Parathyroid adenoma (tissue), 2 donors: ENCODE data around the gene MYH7B.

Experiments used
- H2AFZ ChIP-seq: fragments of 300-600 bp; sonication (generic); one replicate; pipeline ENCODE4 v1.7.0; 2017; ENCODE audit warnings: antibody characterized with exemption, mild to moderate bottlenecking
- H3K27ac ChIP-seq: fragments of 300-600 bp; sonication (generic); one replicate; pipeline ENCODE4 v1.7.0; 2017
- H3K27me3 ChIP-seq: fragments of 300-600 bp; sonication (generic); one replicate; pipeline ENCODE4 v1.7.0; 2017; ENCODE audit warnings: low read length; ENCODE audit not compliant: control insufficient read depth, insufficient read depth
- H3K36me3 ChIP-seq: fragments of 300-600 bp; sonication (generic); one replicate; pipeline ENCODE4 v1.7.0; 2017; ENCODE audit warnings: low read length; ENCODE audit not compliant: control insufficient read depth, insufficient read depth
- H3K4me1 ChIP-seq: fragments of 300-600 bp; sonication (generic); one replicate; pipeline ENCODE4 v1.7.0; 2017; ENCODE audit warnings: control low read depth
- H3K4me2 ChIP-seq: fragments of 300-600 bp; sonication (generic); one replicate; pipeline ENCODE4 v1.7.0; 2017; ENCODE audit warnings: low read length
- H3K4me3 ChIP-seq: fragments of 300-600 bp; sonication (generic); one replicate; pipeline ENCODE4 v1.7.0; 2017; ENCODE audit warnings: low read depth, low read length
- H3K79me2 ChIP-seq: fragments of 300-600 bp; sonication (generic); one replicate; pipeline ENCODE4 v1.7.0; 2017; ENCODE audit warnings: control low read depth
- H3K9ac ChIP-seq: fragments of 300-600 bp; sonication (generic); one replicate; pipeline ENCODE4 v1.7.0; 2017; ENCODE audit warnings: mild to moderate bottlenecking
- H3K9me3 ChIP-seq: fragments of 300-600 bp; sonication (generic); one replicate; pipeline ENCODE4 v1.7.0; 2017; ENCODE audit warnings: low read length; ENCODE audit not compliant: control insufficient read depth
- TF ChIP-seq, protein P1 (sequence below): fragments of 300-600 bp; sonication (generic); IDR thresholded peaks from one replicate; pipeline ENCODE4 v1.7.0; 2017; ENCODE audit warnings: antibody characterized with exemption, mild to moderate bottlenecking
- donor health status: primary hyperparathyroidism.

MYH7B gene

DNA sequence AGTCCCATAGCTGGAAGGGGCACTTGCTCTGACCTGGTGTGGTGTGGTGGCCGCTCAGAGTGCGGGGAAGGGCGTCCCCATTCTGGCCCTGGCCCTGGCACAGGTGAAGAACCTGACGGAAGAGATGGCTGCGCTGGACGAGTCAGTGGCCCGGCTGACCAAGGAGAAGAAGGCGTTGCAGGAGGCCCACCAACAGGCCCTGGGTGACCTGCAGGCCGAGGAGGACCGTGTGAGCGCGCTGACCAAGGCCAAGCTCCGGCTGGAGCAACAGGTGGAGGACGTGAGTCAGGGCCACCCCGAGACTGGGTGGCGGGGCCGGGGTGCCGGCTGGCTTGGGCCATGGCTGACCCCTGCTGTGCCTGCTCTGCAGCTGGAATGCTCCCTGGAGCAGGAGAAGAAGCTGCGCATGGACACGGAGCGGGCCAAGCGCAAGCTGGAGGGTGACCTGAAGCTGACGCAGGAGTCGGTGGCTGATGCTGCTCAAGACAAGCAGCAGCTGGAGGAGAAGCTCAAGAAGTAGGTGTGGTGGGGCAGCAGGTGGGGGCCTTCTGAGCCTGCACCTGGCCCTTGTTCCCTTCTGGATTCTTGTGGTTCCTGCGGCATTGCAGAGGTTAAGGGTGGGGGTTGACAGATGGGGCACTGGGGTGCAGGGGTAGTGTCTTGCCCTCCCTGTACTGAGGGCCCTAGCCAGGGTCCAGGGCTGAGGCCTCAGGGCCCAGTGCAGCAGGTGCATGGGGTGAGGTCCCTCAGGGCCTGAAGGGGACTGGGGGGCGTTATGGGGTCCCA lies 40.8 kb downstream of the MYH7B start:
- Histone ChIP-seq H3K79me2 (no peaks in the 10 kb centered on the region), H3K4me1 (no peaks in the 10 kb centered on the region), H2AFZ (no peak overlapping the region), H3K9ac (no peak overlapping the region), H3K9me3 (no peaks in the 10 kb centered on the region), H3K36me3 (no peaks in the 10 kb centered on the region), H3K27ac (no peak overlapping the region), H3K4me3 (no peak overlapping the region), H3K4me2 (no peak overlapping the region), H3K27me3 (no peaks in the 10 kb centered on the region)
- TF ChIP-seq, protein P1, sequence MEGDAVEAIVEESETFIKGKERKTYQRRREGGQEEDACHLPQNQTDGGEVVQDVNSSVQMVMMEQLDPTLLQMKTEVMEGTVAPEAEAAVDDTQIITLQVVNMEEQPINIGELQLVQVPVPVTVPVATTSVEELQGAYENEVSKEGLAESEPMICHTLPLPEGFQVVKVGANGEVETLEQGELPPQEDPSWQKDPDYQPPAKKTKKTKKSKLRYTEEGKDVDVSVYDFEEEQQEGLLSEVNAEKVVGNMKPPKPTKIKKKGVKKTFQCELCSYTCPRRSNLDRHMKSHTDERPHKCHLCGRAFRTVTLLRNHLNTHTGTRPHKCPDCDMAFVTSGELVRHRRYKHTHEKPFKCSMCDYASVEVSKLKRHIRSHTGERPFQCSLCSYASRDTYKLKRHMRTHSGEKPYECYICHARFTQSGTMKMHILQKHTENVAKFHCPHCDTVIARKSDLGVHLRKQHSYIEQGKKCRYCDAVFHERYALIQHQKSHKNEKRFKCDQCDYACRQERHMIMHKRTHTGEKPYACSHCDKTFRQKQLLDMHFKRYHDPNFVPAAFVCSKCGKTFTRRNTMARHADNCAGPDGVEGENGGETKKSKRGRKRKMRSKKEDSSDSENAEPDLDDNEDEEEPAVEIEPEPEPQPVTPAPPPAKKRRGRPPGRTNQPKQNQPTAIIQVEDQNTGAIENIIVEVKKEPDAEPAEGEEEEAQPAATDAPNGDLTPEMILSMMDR = no peak

DNA sequence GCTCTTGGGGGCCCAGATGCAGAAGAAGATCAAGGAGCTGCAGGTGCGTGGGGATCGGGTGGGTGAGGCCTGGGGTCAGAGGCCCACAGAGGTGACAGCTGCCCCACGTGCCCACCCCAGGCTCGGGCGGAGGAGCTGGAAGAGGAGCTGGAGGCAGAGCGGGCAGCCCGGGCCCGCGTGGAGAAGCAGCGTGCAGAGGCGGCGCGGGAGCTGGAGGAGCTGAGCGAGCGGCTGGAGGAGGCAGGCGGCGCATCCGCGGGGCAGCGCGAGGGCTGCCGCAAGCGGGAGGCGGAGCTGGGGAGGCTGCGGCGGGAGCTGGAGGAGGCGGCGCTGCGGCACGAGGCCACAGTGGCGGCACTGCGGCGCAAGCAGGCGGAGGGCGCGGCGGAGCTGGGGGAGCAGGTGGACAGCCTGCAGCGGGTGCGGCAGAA lies 41.5 kb downstream of the MYH7B start:
- H3K9ac ChIP-seq = no peak overlapping the region
- no peak overlapping the region for H3K4me3 ChIP-seq
- no peak overlapping the region for H3K27ac ChIP-seq
- no peaks in the 10 kb centered on the region for H3K4me1 ChIP-seq
- H3K79me2 ChIP-seq = no peaks in the 10 kb centered on the region
- H3K4me2 ChIP-seq = no peak overlapping the region
- H3K9me3 ChIP-seq = no peaks in the 10 kb centered on the region
- H3K27me3 ChIP-seq = no peaks in the 10 kb centered on the region
- H3K36me3 ChIP-seq = no peaks in the 10 kb centered on the region
- TF ChIP-seq, protein P1 = no peak
- H2AFZ ChIP-seq = no peak overlapping the region

DNA sequence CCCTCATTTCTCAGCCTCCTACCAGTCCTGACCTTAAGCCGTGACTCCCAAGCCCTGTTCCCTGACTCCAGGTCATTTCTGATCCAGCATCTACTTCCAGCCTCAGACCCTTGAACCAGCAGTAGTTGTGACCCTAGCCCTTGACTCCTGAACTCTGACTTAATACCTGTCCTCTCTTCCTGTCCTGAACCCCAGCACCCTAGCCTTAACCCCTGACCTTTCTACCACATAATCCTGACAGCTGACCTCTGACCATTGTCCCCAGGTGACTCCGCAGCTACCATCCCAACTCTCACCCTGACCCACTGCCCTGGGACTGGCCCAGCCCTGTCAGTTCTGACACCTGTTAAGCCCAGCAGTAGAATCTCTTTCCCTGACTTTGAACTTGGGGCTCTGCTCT lies 42.1 kb downstream of the MYH7B start:
- H3K4me3 ChIP-seq = no peak overlapping the region
- TF ChIP-seq, protein P1 = no peak
- H3K27me3 ChIP-seq = no peaks in the 10 kb centered on the region
- H3K4me1 ChIP-seq = no peaks in the 10 kb centered on the region
- no peak overlapping the region for H3K27ac ChIP-seq
- H3K36me3 ChIP-seq = no peaks in the 10 kb centered on the region
- H2AFZ ChIP-seq = no peak overlapping the region
- H3K4me2 ChIP-seq = no peak overlapping the region
- no peak overlapping the region for H3K9ac ChIP-seq
- H3K9me3 ChIP-seq = no peaks in the 10 kb centered on the region
- H3K79me2 ChIP-seq = no peaks in the 10 kb centered on the region

DNA sequence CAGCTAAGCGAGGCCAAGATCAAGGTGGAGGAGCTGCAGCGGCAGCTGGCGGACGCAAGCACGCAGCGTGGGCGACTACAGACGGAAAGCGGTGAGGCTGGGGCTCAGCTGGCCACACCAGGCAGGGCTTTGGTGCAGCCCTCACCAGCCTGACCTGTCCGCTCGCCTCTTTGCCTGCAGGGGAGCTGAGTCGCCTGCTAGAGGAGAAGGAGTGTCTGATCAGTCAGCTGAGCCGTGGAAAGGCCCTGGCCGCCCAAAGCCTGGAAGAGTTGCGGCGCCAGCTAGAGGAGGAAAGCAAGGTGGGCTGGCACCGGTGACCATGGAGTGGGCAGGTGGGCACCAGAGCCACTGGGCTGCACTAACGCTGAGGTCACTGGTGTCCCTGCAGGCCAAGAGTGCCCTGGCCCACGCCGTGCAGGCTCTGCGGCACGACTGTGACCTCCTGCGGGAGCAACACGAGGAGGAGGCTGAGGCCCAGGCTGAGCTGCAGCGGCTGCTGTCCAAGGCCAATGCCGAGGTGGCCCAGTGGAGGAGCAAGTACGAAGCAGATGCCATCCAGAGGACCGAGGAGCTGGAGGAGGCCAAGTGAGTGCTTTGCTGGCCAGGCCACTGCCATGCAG lies 42.8 kb downstream of the MYH7B start:
- Histone ChIP-seq H3K79me2 (no peaks in the 10 kb centered on the region), H3K4me3 (no peak overlapping the region), H2AFZ (no peak overlapping the region), H3K4me2 (no peak overlapping the region), H3K9ac (no peak overlapping the region), H3K9me3 (no peaks in the 10 kb centered on the region), H3K4me1 (no peaks in the 10 kb centered on the region), H3K36me3 (no peaks in the 10 kb centered on the region), H3K27me3 (no peaks in the 10 kb centered on the region), H3K27ac (no peak overlapping the region)
- TF ChIP-seq, protein P1 = no peak
